GM19452 (cell line): ENCODE results near the gene CCT5.

Source experiments
- ATAC-seq: cut with Tn5 transposase; IDR thresholded peaks from one replicate; pipeline ENCODE4 v1.9.1; 2021; ENCODE audit not compliant: unreplicated experiment

Gene CCT5

DNA sequence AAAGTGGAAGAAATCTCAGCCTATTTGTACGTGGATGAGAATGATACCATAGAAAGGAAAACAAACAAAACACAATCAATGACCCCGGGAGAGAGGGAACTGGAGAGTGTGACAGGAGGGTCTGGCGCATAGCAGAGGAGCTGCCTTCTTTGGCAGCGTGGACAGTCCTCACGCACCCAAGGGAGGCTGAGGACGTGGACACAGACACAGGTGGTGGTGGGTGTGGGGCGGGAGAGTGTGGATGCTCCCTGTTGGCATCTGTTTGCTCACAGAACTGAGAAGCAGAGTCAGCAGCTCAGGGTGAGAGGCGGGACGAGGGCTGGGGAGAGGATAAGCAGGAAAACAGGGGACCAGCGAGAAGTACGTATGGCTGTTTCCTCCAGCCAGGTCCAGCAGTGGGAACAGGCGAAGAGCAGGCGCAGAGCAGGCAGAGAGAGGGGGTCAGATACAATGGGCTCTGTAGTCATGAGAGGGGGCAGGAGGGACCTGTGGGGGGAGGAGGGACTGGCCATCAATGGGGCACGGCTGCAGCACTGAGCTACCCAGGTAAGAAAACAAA is 47.6 kb downstream of the CCT5 start:
- ATAC-seq = no peak

DNA sequence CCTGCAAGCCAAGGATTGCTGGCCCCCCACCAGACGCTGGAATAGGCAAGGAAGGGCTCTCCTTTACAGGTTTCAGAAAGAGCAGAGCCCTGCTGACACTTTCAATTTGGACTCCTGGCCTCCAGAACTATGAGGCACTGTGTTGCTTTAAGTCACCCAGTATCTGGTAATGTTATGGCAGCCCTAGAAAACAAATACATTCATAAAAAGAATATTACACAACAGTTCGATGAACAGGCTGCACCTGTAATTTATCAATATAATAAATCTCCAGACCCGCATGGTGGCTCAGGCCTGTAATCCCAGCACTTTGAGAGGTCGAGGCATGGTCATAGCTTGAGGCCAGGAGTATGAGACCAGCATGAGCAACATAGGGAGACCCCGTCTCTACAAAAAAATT is 50.2 kb downstream of the CCT5 start:
- no peak for ATAC-seq

- ATAC-seq = no peak
Measured at GRCh38 chr5:10301266-10301665, 51.2 kb downstream of the CCT5 start.

GRCh38 chr5:10301842-10302610 is 51.9 kb downstream of the CCT5 start:
- ATAC-seq = no peak

DNA sequence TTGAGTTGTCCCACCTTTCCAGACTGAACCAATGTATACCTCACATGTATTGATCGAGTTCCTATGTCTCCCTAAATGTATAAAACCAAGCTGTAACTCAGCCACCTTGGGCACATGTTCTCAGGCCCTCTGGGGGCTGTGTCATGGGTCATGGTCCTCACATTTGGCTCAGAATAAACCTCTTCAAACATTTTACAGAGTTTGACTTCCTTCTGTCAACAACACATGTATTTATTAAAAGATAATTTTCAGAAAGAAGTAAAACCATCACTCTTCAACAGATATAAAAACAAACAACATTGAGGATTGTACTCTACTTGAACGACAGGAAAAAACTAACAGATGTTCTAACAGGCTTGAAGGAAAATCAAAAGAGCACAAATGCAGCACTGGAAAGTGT is 53.1 kb downstream of the CCT5 start:
- no peak for ATAC-seq

- no peak for ATAC-seq
Measured at GRCh38 chr5:10303699-10304170, 53.7 kb downstream of the CCT5 start.

GRCh38 chr5:10304932-10305331 is 54.9 kb downstream of the CCT5 start:
- ATAC-seq = no peak

GRCh38 chr5:10306114-10306513 is 56.0 kb downstream of the CCT5 start:
- no peak for ATAC-seq

GRCh38 chr5:10306806-10307205 is 56.7 kb downstream of the CCT5 start:
- no peak for ATAC-seq

DNA sequence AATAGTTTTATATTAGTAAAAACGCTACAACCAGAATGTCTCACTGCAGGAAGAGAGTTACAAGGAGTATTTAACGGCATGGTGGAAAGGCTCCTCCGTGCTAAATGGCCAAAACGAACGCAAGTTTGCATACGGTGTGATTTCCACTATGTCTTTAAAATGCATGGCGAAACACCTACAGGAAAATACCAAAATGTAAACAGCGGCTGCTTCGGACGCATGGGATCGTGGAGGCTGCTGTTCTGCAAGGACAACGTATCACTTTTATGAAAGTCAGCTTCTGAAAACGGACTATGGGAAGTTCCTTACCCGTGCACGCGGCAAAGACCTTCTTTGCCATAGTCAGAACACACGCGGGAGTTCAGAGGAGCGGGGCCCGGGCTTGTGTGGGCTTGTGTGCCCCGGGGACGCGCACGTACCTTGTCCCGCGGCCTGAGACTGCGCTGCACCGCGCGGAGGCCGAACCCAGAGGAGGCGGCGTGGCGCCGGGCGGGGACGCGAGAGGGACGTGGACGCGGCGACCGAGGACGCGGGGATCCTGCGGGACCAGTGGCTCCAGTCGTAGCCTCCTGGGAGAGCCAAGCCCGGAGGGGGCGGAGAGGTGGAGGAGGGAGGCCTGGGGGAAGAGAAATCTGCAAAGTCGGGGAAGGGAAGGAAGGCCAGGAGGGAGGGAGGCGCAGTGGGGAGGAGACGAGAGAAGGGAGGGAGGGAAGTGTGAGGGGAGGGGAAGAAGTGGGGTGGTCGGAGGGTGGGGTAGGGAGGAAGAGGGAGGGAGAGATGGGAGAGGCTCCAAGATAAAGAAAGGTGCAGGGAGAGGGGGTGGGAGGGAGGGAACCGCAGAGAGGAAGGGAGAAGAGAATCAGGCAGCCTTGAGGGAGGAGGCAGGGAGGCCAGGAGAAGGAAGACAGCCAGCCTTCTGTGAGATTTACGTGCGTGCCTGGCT is 57.4 kb downstream of the CCT5 start, which contains the start of gene CMBL:
CMBL (minus strand) TSS at position 697 of the 943 bp plus-strand sequence. CDS start 17,140 bp downstream, outside the sequence.
- ATAC-seq = peak; percentile 79

DNA sequence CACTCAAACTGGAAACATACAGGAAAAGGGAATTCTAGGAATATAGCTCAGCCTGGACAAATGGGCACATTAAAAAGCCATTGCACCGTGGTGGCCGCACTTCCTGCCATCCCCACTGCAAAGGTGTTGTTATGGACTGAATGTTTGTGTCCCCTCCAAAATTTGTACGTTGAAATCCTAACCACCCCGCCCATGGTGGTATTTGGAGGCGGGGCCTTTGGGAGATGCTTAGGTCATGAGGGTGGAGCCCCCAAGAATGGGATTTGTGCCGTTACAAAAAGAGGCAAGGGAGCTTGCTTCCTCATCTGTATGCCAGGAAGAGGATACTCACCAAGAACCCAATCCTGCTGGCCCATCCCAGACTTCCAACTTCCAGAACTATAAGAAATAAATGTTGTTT is 58.8 kb downstream of the CCT5 start:
- no peak for ATAC-seq

DNA sequence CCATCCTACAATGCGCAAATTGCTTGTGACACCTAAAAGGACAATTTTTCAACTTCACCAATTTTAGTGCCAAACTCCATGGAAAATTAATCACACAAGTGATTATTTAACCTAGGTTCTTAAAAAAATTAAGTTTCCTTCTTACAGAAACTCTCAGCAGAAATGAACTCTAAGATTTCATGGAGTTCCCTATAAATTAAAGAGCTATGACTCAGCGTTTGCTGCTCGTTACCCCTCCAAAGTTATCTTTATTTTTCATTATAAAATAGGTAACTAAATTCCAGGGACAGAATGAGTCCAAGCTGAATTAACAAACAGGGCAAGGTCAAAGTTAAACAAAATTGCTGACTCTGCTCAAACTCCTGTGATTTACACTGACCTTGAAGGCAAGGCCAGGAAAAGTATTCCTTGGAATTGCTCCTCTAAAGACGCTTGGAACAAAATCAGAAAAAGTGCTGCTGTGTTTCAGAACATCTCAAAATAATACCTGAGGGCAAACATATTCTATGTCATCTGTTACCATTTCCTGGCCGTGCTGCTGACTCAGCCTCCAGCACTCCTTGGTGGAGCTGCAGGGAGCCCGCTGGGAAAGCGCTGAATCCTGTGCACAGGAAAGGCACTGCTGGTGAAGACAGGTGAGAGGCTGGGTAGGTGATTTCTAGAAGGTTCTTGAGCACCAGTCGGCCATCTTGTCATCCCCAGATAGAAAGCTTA is 60.1 kb downstream of the CCT5 start:
- ATAC-seq = no peak

- ATAC-seq = peak; percentile 64
Measured at GRCh38 chr5:10310835-10311570, 60.9 kb downstream of the CCT5 start.

GRCh38 chr5:10311595-10312425 is 61.7 kb downstream of the CCT5 start:
- no peak for ATAC-seq

DNA sequence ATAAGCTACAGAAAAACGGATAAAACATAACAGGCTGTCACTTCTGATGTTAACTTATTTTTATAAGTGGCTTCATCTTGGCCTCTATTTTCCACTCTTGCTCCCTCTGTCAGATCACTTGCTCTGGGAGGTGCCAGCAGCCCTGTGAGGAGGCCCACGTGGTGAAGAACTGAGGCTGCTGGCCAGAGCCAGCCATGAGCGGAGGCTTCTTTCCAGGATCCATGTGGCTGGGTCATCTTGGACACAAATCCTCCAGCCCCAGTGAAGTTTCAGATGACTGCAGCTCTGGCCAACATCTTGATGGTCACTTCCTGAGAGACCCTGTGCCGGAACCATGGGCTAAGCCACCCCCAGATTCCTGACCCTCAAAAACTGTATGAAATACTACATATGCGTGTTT is 65.1 kb downstream of the CCT5 start:
- ATAC-seq = no peak
